Dendritic cell treated with granulocyte-macrophage colony-stimulating factor and Interleukin-4, amounts not matched to agents 40 ng/mL and 50 ng/mL, for 4 days (primary cell): ENCODE data around the gene CCDC171.
A peak's percentile ranks its signal among the peaks of the same experiment; 100 is the strongest.

Experiments used
- H3K27ac Mint-ChIP-seq: one replicate; pipeline ENCODE4 v1.8.0; 2022; ENCODE audit warnings: mild to moderate bottlenecking, mixed read lengths
- H3K27me3 Mint-ChIP-seq: one replicate; pipeline ENCODE4 v1.8.0; 2022; ENCODE audit warnings: mild to moderate bottlenecking, mixed read lengths
- H3K36me3 Mint-ChIP-seq: one replicate; pipeline ENCODE4 v1.8.0; 2022; ENCODE audit warnings: low read depth, mixed read lengths
- H3K4me1 Mint-ChIP-seq: one replicate; pipeline ENCODE4 v1.8.0; 2022; ENCODE audit warnings: low read depth, mixed read lengths
- H3K4me3 Mint-ChIP-seq: one replicate; pipeline ENCODE4 v1.8.0; 2022; ENCODE audit warnings: mild to moderate bottlenecking, moderate library complexity, mixed read lengths
- H3K9me3 Mint-ChIP-seq: one replicate; pipeline ENCODE4 v1.8.0; 2022; ENCODE audit warnings: mixed read lengths
- intact Hi-C: fragments of 100-400 bp; cut with micrococcal nuclease; formaldehyde crosslinking; loops from one replicate; pipeline ENCODE4 v1.15.0; 2022

The CCDC171 gene

DNA sequence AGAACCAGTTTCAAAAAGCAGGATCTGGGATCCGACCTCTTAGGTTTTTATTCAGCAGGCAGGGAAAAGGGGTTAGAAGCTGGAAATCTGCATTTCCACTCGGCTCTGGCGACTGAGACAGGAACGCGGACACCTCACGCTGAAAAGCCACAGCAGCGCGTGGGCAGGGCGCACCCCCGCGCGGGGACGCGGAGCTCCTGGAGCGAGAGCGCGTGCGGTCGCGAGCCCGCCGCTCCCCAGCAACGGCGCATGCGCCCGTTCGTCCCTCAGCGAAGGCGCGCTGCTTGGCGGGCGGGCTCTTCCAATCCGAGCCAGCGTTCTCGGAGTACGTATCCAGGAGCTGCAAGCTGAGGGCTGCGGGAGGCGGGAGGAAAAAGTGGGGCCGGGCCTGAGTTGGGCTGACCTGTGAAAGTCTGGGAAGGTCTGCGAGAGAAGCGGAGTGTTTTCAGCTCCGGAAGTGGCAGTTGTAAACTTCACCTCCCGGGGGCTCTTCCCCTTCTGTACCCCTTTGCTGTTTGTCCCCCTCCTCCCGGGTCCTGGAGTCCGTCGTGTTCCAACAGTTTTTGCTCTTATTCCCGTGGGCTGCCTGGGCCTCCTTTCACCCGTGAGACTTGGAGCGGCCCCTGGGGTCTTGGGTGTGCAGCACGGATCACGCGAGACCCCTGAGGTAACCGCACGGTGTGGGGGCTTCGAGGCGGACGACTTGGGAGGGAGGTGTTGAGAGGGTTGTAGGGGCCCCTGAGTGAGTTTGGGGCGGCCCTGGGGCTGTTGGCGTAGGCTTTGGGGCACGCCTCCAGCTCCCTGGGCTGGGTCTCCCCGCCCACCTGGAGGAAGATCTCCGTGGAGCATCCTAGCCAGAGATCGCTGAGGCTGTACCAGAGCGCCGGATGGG is at the start of gene CCDC171:
CCDC171 (plus strand) TSS at position 408 of the 892 bp plus-strand sequence. CDS start 11,046 bp downstream, outside the sequence.
- peaks cover 22% of the 10 kb centered on the region for H3K4me1 Mint-ChIP-seq
- peaks cover 6% of the 10 kb centered on the region for H3K27me3 Mint-ChIP-seq
- peak within 1 kb of the TSS; percentile 87 for H3K27ac Mint-ChIP-seq
- H3K4me3 Mint-ChIP-seq, result peak within 1 kb of the TSS; percentile 91
- peaks cover 11% of the 10 kb centered on the region for H3K36me3 Mint-ChIP-seq
- intact Hi-C loops, result loop anchor here (1.0 to 10.0 kb wide), 4 partner anchors 42 to 858 kb away; partner anchors contain the start of genes SNAPC3, TTC39B and ZDHHC21
- H3K9me3 Mint-ChIP-seq, result no peaks in the 10 kb centered on the region

- Mint-ChIP-seq H3K4me3 (no peak overlapping the region), H3K36me3 (peaks cover 59% of the 10 kb centered on the region), H3K9me3 (no peaks in the 10 kb centered on the region), H3K27ac (no peak overlapping the region), H3K4me1 (peaks cover 22% of the 10 kb centered on the region), H3K27me3 (no peaks in the 10 kb centered on the region)
- intact Hi-C loops, result no loop called here
These were observed 46.9 kb upstream of the CCDC171 start for GRCh38 chr9:15505921-15506320.

DNA sequence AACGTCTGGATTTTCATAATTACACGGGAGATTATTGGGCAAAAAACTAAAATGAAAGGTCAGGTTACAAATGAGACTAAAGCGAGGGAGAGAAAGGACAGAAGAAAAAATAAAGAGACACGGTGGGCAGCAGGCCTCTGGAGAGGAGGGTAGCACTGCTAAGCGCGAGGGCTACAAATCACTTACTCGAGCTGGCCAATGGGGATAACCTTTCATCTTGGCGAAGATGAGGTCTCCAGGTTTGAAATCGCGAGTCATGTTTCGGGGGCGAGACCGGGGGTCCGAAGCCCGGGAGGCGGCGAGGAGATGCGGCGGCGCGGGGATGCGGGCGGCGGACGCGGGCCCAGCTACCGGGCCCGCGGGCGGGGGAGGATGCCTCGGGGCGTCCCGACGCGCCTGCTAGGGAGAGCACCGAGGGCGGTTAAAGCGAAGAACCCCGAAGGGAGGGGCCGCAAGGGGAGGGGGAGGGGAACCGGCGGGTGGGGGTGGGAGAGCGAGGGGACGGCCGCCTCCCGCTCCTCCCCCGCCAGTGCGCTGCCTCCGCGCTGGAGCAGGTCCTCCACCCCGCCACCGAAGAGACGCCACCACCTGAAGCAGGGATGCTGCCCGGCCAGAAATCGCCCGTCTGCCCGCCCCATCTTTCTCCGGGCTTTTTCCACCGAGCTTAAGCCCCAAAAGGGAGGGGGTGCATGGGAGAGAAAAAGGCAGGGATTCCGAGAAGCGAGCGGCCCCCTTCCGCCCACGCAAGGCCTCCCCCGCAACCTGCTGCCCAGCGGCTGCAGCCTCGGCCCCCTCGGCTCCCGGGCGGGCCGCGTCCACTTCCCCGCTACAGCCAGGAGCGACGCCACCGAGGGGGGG is 42.7 kb upstream of the CCDC171 start:
- Mint-ChIP-seq H3K27me3 (no peaks in the 10 kb centered on the region), H3K9me3 (no peaks in the 10 kb centered on the region), H3K27ac (peak overlapping the region; percentile 99), H3K4me3 (peak overlapping the region; percentile 92), H3K36me3 (peaks cover 38% of the 10 kb centered on the region), H3K4me1 (peaks cover 47% of the 10 kb centered on the region)
- intact Hi-C loops, result loop anchor here (5.0 kb wide), 1 partner anchor 203 kb away; the partner anchor contains the start of gene TTC39B

DNA sequence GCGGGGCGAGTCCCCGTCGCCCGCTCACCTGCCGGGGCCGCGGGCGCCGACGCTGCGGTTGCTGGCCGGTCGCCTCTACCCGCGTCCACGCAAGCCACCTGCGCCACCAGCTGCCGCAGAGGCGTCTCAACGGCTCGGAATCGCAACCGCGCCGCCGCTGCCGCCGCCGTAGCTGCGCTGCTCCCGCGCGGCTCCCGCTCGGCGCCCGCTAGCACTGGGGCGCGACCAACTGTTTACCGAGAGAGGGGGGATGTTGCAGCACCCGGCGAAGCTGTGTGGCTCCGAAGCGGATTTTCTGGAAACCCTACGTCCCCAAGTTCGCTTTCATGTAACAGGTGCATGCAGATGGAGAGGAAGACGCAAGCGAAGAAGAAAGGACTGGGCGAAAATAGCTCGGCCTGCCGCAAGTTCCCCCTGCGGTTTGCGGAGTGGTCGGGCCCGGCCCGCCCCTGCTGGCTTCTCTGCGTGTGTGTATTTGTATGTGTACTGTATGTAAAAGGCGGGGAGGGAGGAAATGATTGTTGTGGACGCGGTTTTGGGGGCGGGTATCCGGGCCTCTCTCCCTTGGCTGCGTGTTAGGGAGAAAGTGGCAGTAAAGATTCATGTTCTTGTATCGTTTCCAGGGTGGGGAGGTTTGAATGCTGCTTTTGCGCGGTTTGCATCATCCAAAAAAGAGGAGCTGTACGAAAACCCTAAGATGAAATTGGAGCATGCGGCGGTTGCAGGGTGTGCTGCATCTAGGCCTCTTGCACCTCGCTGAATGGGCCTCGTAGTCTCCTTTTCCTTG is 41.9 kb upstream of the CCDC171 start, which contains the start of gene PSIP1:
PSIP1 (minus strand) TSS at position 182 of the 787 bp plus-strand sequence. CDS start 782 bp downstream, outside the sequence.
- Mint-ChIP-seq H3K27ac (peak within 1 kb of the TSS; percentile 99), H3K9me3 (no peaks in the 10 kb centered on the region), H3K4me1 (peaks cover 47% of the 10 kb centered on the region), H3K27me3 (no peaks in the 10 kb centered on the region), H3K4me3 (peak within 1 kb of the TSS; percentile 92), H3K36me3 (peaks cover 35% of the 10 kb centered on the region)
- intact Hi-C loops, result loop anchor here (1.0 to 5.0 kb wide), 3 partner anchors 41 to 204 kb away; partner anchors contain the start of genes SNAPC3 and TTC39B

- H3K4me1 Mint-ChIP-seq, result peaks cover 47% of the 10 kb centered on the region
- no peak overlapping the region for H3K27ac Mint-ChIP-seq
- H3K36me3 Mint-ChIP-seq, result peaks cover 23% of the 10 kb centered on the region
- intact Hi-C loops, result loop anchor here (5.0 kb wide), 1 partner anchor 205 kb away; the partner anchor contains the start of gene TTC39B
- no peaks in the 10 kb centered on the region for H3K27me3 Mint-ChIP-seq
- H3K4me3 Mint-ChIP-seq, result no peak overlapping the region
- H3K9me3 Mint-ChIP-seq, result no peaks in the 10 kb centered on the region
These were observed 40.6 kb upstream of the CCDC171 start for GRCh38 chr9:15512204-15512603.

DNA sequence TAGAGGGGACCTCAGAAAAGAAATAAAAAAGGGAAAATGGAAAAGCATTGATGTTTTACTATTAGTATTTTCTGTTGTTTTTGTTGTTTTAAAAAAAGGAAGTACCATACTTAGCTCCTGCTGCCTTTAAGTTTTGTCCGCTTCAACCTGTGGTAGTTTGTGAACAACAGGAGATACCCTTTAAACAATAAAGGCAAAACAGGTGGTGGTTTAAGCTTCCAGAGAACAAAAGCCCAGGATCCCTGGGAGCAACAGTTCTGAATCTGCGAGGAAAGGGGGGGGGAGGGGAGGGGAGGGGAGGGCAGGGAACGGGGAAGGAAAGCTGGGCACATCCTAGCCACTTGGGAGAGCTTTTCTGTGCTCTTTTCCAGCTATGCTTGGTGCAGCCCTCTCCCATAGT is 40.0 kb upstream of the CCDC171 start:
- intact Hi-C loops, result loop anchor here (5.0 kb wide), 1 partner anchor 206 kb away; the partner anchor contains the start of gene TTC39B
- no peaks in the 10 kb centered on the region for H3K27me3 Mint-ChIP-seq
- no peaks in the 10 kb centered on the region for H3K9me3 Mint-ChIP-seq
- peaks cover 47% of the 10 kb centered on the region for H3K4me1 Mint-ChIP-seq
- H3K27ac Mint-ChIP-seq, result no peak overlapping the region
- no peak overlapping the region for H3K4me3 Mint-ChIP-seq
- peaks cover 23% of the 10 kb centered on the region for H3K36me3 Mint-ChIP-seq

DNA sequence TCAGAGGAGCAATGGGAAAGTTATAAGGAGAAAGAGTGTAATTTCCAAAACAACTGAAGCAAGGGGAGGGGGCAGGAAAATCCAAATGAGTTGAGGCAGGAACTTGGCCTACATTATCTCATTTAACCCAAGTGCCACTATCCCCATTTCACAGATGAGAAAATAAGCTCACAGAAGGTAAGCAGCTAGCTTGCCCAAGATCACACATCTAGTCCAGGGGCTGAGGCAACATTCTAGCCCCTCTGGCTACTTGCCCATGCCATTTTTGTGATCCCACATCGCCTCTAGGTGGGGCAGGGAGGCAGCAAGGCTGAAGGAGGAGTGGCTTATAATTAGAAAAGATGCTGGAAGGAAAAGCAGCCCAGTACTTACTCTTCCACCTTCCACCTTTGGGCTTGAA is 39.5 kb upstream of the CCDC171 start:
- Mint-ChIP-seq H3K4me3 (no peak overlapping the region), H3K4me1 (peaks cover 43% of the 10 kb centered on the region), H3K27me3 (no peaks in the 10 kb centered on the region), H3K27ac (no peak overlapping the region), H3K9me3 (no peaks in the 10 kb centered on the region), H3K36me3 (peaks cover 19% of the 10 kb centered on the region)
- intact Hi-C loops, result loop anchor here (5.0 kb wide), 1 partner anchor 206 kb away; the partner anchor contains the start of gene TTC39B

DNA sequence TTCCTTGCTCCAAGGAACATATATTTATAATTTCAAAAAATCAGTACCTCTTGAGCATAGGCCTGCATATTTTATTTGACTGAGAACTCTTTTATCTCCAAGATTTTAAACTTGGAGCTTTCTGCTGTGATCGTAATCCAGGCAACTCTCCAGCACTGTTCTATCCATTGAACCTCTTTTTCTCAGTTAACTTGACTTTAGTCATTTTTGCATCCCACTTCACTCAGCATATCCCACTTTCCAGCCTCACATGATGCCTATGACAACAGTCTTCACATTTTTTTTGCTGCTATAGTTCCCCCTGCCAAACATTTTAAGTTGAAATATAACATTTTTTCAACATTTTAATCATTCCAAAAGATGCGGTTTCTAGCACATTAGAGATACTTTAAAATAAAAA is 33.0 kb upstream of the CCDC171 start:
- intact Hi-C loops, result no loop called here
- H3K4me1 Mint-ChIP-seq, result no peaks in the 10 kb centered on the region
- no peak overlapping the region for H3K27ac Mint-ChIP-seq
- no peaks in the 10 kb centered on the region for H3K36me3 Mint-ChIP-seq
- H3K27me3 Mint-ChIP-seq, result peaks cover 2% of the 10 kb centered on the region
- H3K4me3 Mint-ChIP-seq, result no peak overlapping the region
- H3K9me3 Mint-ChIP-seq, result no peaks in the 10 kb centered on the region

GRCh38 chr9:15521254-15521653 is 31.6 kb upstream of the CCDC171 start:
- intact Hi-C loops, result no loop called here
- H3K4me1 Mint-ChIP-seq, result no peaks in the 10 kb centered on the region
- no peaks in the 10 kb centered on the region for H3K36me3 Mint-ChIP-seq
- H3K27me3 Mint-ChIP-seq, result peaks cover 2% of the 10 kb centered on the region
- no peak overlapping the region for H3K4me3 Mint-ChIP-seq
- no peaks in the 10 kb centered on the region for H3K9me3 Mint-ChIP-seq
- H3K27ac Mint-ChIP-seq, result no peak overlapping the region

DNA sequence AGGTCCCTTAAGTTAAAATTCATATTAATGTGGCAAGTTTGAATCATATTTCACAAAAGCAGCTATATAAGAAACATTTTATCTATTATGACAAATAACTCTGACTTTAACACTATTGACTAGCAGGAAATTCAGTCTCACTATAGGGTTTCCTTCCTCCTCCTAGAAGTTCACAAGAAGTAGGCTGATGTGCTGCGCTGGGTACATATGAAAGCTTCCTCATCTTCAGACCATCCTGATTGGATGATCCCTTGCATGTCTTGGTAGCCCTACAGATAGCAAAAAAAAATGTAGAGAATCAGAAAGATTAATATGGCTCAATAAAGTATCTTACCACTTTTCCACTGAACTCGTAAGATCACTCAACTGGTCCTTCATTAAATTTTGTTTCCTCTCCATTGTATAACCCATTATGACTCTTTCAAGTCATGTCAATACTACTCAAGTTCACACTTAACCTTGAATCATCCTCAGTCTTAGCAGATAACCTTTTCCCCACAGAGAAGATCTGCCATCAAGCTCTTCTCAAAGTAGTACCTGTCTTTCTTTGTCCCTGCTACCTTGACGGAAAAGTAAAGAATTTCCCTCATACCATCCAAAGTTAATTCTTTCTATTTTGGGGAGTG is 30.6 kb upstream of the CCDC171 start:
- Mint-ChIP-seq H3K9me3 (no peaks in the 10 kb centered on the region), H3K4me3 (no peak overlapping the region), H3K36me3 (no peaks in the 10 kb centered on the region), H3K27ac (no peak overlapping the region), H3K4me1 (no peaks in the 10 kb centered on the region), H3K27me3 (peaks cover 2% of the 10 kb centered on the region)
- intact Hi-C loops, result no loop called here

DNA sequence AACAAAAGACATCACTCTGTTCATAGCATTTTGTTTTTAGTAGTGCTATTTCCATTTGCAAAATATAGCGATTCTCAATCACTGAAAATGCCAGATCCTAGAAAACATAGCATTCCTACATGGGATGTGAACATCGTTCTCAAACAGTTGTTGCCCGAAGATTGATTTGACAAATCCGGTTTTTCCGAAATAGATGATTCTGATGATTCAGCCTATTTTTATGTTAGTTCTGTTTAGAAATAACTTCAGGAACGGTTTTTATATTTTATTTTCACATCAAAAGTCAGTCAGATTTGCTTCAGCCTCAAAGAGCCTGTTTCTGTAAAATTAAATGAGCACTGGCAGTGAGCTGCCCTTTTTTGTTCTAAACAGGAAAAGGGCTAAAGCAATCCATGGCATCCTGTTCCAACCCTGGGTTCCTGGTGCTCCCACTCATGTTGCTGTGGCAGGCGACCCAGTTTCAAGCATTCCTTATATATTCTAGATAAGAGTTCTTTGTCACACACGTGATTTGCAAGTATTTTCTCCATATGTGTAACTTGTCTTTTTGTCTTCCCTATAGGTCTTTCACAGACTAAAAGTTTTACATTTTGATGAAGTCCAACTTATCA is 27.9 kb upstream of the CCDC171 start:
- no peak overlapping the region for H3K4me3 Mint-ChIP-seq
- H3K36me3 Mint-ChIP-seq, result no peaks in the 10 kb centered on the region
- peaks cover 2% of the 10 kb centered on the region for H3K27me3 Mint-ChIP-seq
- no peaks in the 10 kb centered on the region for H3K9me3 Mint-ChIP-seq
- H3K27ac Mint-ChIP-seq, result no peak overlapping the region
- intact Hi-C loops, result no loop called here
- H3K4me1 Mint-ChIP-seq, result no peaks in the 10 kb centered on the region

DNA sequence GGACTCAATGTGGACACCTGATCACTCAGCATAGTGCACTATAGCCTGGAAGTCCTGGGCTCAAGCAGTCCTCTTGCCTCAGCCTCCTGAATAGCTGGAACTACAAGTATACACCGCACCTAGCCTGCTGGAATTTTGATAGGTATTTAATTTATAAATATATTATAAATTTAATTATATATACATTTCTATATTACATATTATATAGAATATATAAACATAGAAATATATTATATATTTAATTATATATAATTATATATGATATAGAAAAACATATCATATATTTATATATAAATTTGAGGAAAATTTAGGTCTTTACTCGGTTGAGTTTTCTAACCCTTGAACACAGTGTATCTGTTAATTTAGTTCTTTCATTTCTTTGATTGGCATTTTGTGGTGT is 26.9 kb upstream of the CCDC171 start:
- no peaks in the 10 kb centered on the region for H3K9me3 Mint-ChIP-seq
- no peaks in the 10 kb centered on the region for H3K4me1 Mint-ChIP-seq
- intact Hi-C loops, result no loop called here
- H3K27ac Mint-ChIP-seq, result no peak overlapping the region
- H3K4me3 Mint-ChIP-seq, result no peak overlapping the region
- peaks cover 2% of the 10 kb centered on the region for H3K27me3 Mint-ChIP-seq
- H3K36me3 Mint-ChIP-seq, result no peaks in the 10 kb centered on the region
